Prostate gland (tissue), 2 donors: ENCODE results near the gene CCDC43. TPM values are rescaled to one million over a fixed set of nuclear protein-coding genes. Genes with fewer than 3 reads are reported as not detected.

Experiments
- DNase-seq: peaks from one replicate; pipeline ENCODE4 v3.0.0-alpha.2; 2019; ENCODE audit warnings: low spot score
- H3K27ac ChIP-seq, 2 donors: fragments of 200-600 bp; sonication (generic); 2 replicates each; pipeline ENCODE4 v1.5.1; 2017 to 2019
- H3K27me3 ChIP-seq: fragments of 200-600 bp; sonication (generic); replicated peaks from 2 replicates; pipeline ENCODE4 v1.5.1; 2019; ENCODE audit not compliant: insufficient read depth
- H3K36me3 ChIP-seq, 2 donors: fragments of 200-600 bp; sonication (generic); 1 replicate in 1 of 2; 2 replicates in 1 of 2; pipeline versions ENCODE4 v1.5.1 to v1.8.1; 2017 to 2019
- H3K4me1 ChIP-seq: fragments of 200-600 bp; sonication (generic); replicated peaks from 2 replicates; pipeline ENCODE4 v1.5.1; 2019
- H3K4me3 ChIP-seq, 2 donors: fragments of 200-600 bp; sonication (generic); 2 replicates each; pipeline ENCODE4 v1.5.1; 2017 to 2019
- H3K9me3 ChIP-seq: fragments of 200-600 bp; sonication (generic); 2 replicates; pipeline ENCODE4 v1.5.1; 2017
- POLR2A ChIP-seq: fragments of 450-650 bp; IDR thresholded peaks from one replicate; pipeline ENCODE4 v1.6.1; 2016; ENCODE audit warnings: antibody characterized with exemption, mild to moderate bottlenecking
- POLR2AphosphoS5 ChIP-seq: sonication (generic); formaldehyde crosslinking; IDR thresholded peaks from one replicate; pipeline ENCODE4 v1.6.1; 2017; ENCODE audit warnings: antibody characterized with exemption
- WGBS: methylation state at CpG from one replicate; pipeline ENCODE4 v1.1.5; 2018; 5-methylcytosine and 5-hydroxymethylcytosine counted together
- intact Hi-C: fragments of 100-400 bp; cut with DNase I; formaldehyde crosslinking; loops from one replicate; pipeline ENCODE4 v1.14.2; 2022
- total RNA-seq, 2 donors: library from RNA; depleted of rRNA; stranded (reverse); fragments of >200 nt; gene quantifications; one replicate each; pipeline ENCODE4 v1.1.0, GENCODE V29; 2016
- TF ChIP-seq, protein P1 (sequence below), 4 experiments: fragments of 200-600 bp in 2 of 4; fragments of 450-650 bp in 2 of 4; sonication (generic) in 2 of 4; IDR thresholded peaks; 1 replicate in 3 of 4; 2 replicates in 1 of 4; pipeline ENCODE4 v1.5.1; 2016 to 2019; ENCODE audit warnings: antibody characterized with exemption in 4 of 4, mild to moderate bottlenecking in 2 of 4, moderate library complexity in 2 of 4

Gene CCDC43, protein sequence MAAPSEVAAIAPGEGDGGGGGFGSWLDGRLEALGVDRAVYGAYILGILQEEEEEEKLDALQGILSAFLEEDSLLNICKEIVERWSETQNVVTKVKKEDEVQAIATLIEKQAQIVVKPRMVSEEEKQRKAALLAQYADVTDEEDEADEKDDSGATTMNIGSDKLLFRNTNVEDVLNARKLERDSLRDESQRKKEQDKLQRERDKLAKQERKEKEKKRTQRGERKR
- total RNA-seq: 10 to 100 TPM; 17.2 to 21.9 TPM

DNA sequence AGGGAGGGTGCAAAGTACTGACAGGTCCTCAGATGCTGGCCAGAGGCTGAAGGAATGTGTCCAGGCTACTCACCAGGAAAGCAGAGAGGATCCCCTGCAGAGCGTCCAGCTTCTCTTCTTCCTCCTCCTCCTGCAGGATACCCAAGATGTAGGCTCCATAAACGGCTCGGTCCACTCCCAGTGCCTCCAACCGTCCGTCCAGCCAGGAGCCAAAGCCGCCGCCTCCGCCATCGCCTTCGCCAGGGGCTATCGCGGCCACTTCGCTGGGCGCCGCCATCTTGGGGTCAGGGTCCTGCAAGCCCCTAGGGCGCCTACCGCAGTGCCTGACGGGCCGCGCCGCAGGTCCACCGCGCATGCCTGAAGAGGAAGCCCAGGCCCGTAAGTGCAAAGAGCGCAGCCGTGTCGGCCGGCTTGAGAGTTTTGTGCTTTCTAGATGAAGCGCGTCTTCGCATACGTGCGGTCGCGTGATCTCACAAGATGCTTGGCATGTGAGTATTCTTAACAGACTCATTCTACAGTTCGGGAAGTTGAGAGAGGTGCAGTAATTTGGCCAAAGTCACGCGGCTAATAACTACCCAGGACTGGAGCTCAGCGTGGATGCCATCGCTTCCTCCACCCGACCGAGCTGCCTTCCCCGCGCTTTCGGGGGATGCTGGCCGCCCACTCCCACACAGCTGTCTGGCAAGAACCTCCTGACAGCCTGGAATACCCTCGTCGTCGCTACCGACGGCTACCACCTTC lies at the start of gene CCDC43:
Gene CCDC43, minus strand, starts transcription at position 300 of the 741 bp plus-strand sequence. Its CDS starts 23 bp downstream, at position 277.
- Histone ChIP-seq H3K27me3 (no peaks in the 10 kb centered on the region), H3K4me3 (peak within 1 kb of the TSS; percentile 75 to 79), H3K9me3 (no peaks in the 10 kb centered on the region), H3K27ac (peak within 1 kb of the TSS; percentile 64 to 76), H3K36me3 (no peaks in the 10 kb centered on the region), H3K4me1 (no peaks in the 10 kb centered on the region)
- DNase-seq: peak; percentile 78
- under 1% methylated on average over 51 of the region's 51 CpGs for WGBS
- TF ChIP-seq, protein P1, sequence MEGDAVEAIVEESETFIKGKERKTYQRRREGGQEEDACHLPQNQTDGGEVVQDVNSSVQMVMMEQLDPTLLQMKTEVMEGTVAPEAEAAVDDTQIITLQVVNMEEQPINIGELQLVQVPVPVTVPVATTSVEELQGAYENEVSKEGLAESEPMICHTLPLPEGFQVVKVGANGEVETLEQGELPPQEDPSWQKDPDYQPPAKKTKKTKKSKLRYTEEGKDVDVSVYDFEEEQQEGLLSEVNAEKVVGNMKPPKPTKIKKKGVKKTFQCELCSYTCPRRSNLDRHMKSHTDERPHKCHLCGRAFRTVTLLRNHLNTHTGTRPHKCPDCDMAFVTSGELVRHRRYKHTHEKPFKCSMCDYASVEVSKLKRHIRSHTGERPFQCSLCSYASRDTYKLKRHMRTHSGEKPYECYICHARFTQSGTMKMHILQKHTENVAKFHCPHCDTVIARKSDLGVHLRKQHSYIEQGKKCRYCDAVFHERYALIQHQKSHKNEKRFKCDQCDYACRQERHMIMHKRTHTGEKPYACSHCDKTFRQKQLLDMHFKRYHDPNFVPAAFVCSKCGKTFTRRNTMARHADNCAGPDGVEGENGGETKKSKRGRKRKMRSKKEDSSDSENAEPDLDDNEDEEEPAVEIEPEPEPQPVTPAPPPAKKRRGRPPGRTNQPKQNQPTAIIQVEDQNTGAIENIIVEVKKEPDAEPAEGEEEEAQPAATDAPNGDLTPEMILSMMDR (IDR thresholded peaks at IDR 0.05): peak in 1 of 4 experiments; percentile 16
- TF ChIP-seq POLR2AphosphoS5 (peak; percentile 90), POLR2A (peak; percentile 36)
- intact Hi-C loops: no loop called here

- Histone ChIP-seq H3K27ac (no peak overlapping the region), H3K4me3 (no peak overlapping the region), H3K36me3 (no peaks in the 10 kb centered on the region), H3K4me1 (no peaks in the 10 kb centered on the region), H3K9me3 (no peaks in the 10 kb centered on the region), H3K27me3 (no peaks in the 10 kb centered on the region)
- TF ChIP-seq, protein P1 (IDR thresholded peaks at IDR 0.05): no peak
- TF ChIP-seq POLR2A (no peak), POLR2AphosphoS5 (no peak)
- intact Hi-C loops: no loop called here
- 87% methylated on average over 3 of the region's 3 CpGs for WGBS
- no peak for DNase-seq
Observed at GRCh38 chr17:44738214-44738906, 48.8 kb upstream of the CCDC43 start.

GRCh38 chr17:44736551-44737240 lies 47.1 kb upstream of the CCDC43 start:
- intact Hi-C loops: no loop called here
- no peak overlapping the region for H3K4me3 ChIP-seq
- no peak for DNase-seq
- no peaks in the 10 kb centered on the region for H3K27me3 ChIP-seq
- H3K27ac ChIP-seq: no peak overlapping the region
- H3K36me3 ChIP-seq: no peaks in the 10 kb centered on the region
- H3K4me1 ChIP-seq: no peaks in the 10 kb centered on the region
- no peaks in the 10 kb centered on the region for H3K9me3 ChIP-seq
- WGBS: 87% methylated on average over 12 of the region's 12 CpGs
- no peak for TF ChIP-seq POLR2AphosphoS5
- TF ChIP-seq, protein P1 (IDR thresholded peaks at IDR 0.05): no peak
- no peak for TF ChIP-seq POLR2A

- 77% methylated on average over 2 of the region's 2 CpGs for WGBS
- no peak overlapping the region for H3K4me3 ChIP-seq
- no peaks in the 10 kb centered on the region for H3K4me1 ChIP-seq
- no peak for DNase-seq
- H3K27me3 ChIP-seq: no peaks in the 10 kb centered on the region
- no peak overlapping the region for H3K27ac ChIP-seq
- no peaks in the 10 kb centered on the region for H3K36me3 ChIP-seq
- TF ChIP-seq POLR2A (no peak), POLR2AphosphoS5 (no peak)
- TF ChIP-seq, protein P1 (IDR thresholded peaks at IDR 0.05): no peak
- no peaks in the 10 kb centered on the region for H3K9me3 ChIP-seq
- intact Hi-C loops: no loop called here
Observed at GRCh38 chr17:44734272-44734671, 44.7 kb upstream of the CCDC43 start.
